ENCODE data around the gene SLC24A4.
A peak's percentile ranks its signal among the peaks of the same experiment; 100 is the strongest.
"Not testable (repeated sequence)": the region's sequence is repeated elsewhere in the genome, so short reads cannot be mapped to it uniquely, and the experiment has no call there.

The SLC24A4 gene

GRCh38 chr14:92392711-92393110 lies 69.7 kb downstream of the SLC24A4 start:
- no peak overlapping the region for H3K4me3 ChIP-seq (ENCODE audit: low read length)
- peaks cover 21% of the 10 kb centered on the region for H3K4me1 ChIP-seq (ENCODE audit: control insufficient read depth, insufficient read depth, low read length)
- no peaks in the 10 kb centered on the region for H3K27me3 ChIP-seq (replicated peaks; ENCODE audit: control insufficient read depth, insufficient read depth, low read length)
- H3K9ac ChIP-seq (ENCODE audit: low read length) = no peak overlapping the region
- H3K36me3 ChIP-seq (ENCODE audit: control insufficient read depth, insufficient read depth, low read length, severe bottlenecking) = no peaks in the 10 kb centered on the region
- no peak for DNase-seq (ENCODE audit: low read depth)
- H3K9me3 ChIP-seq (ENCODE audit: control insufficient read depth, low read length) = peaks cover 4% of the 10 kb centered on the region

DNA sequence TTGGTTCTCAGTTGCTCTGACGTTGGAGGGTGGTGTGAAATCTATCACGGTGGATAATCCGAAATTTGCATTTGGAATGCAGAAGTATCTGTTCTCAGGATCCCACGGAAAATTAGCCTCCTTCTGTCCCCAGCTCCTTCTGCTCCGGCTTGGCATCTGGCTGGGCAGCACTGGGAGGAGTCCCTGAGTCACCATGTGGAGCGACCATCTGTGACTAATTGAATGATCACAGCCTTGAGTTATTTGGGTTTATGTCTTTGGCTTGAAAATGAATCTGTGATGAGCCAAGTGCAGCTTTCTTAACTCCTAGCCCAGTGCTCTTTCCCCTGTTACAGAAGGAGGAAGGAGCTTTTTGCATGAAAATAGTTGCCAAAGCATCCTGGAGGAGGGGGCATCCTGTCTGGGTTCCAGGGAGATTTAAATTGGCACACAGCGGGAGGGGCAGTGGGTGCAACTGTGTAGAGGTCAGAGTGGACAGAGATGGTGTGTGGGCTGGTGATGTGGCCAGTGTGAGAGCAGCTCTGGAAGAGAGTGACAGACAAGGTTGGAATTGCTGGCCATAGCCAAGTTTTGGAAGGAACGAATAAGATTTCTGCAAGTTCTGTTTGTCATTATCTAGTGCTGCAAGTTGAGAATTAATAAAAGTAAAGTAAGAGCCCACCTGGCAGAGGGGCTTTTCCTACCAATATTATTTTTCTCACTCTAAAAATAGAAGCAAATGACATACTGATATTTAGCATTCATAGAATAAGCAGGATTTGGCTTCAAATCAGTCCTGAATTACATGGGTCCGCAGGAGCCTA lies 74.4 kb downstream of the SLC24A4 start:
- H3K9ac ChIP-seq (ENCODE audit: low read length) = peak overlapping the region; percentile 74
- H3K4me1 ChIP-seq (ENCODE audit: control insufficient read depth, insufficient read depth, low read length) = peaks cover 49% of the 10 kb centered on the region
- DNase-seq (ENCODE audit: low read depth) = peak; percentile 51
- H3K4me3 ChIP-seq (ENCODE audit: low read length) = peak overlapping the region; percentile 57
- no peaks in the 10 kb centered on the region for H3K36me3 ChIP-seq (ENCODE audit: control insufficient read depth, insufficient read depth, low read length, severe bottlenecking)
- H3K27me3 ChIP-seq (replicated peaks; ENCODE audit: control insufficient read depth, insufficient read depth, low read length) = no peaks in the 10 kb centered on the region
- no peaks in the 10 kb centered on the region for H3K9me3 ChIP-seq (ENCODE audit: control insufficient read depth, low read length)

DNA sequence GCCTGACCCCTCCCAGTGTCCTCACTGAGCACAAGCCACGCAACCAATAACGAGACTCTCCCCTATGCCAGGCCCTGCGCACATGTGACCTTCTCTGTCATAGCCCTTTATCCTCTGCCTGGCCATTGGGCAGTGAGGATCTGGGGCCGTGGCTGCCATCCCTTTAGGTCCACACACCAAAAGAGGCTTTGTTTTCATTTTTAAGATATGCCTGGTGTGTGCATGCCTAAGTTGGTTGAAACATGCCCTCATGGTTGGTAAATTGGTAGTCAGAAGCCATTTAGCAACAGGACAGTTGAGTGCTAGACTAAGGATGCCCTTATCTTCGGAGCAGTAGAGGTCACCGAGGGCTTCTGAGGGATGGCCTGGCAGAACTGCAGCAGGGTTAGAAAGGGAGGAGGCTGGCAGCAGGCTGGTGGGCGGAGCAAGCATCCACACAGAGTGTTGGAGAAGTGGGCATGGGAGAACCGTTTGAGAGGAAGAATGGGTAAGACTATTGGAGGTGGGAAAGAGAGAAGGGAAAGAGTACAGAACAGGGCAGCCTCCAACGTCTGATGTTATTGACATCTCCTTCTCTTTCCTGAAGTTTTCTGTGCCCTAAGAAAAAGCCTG lies 75.1 kb downstream of the SLC24A4 start:
- Histone ChIP-seq H3K9me3 (ENCODE audit: control insufficient read depth, low read length) (peaks cover 3% of the 10 kb centered on the region), H3K4me1 (ENCODE audit: control insufficient read depth, insufficient read depth, low read length) (peaks cover 49% of the 10 kb centered on the region), H3K9ac (ENCODE audit: low read length) (peak overlapping the region; percentile 74), H3K4me3 (ENCODE audit: low read length) (peak overlapping the region; percentile 41), H3K36me3 (ENCODE audit: control insufficient read depth, insufficient read depth, low read length, severe bottlenecking) (no peaks in the 10 kb centered on the region), H3K27me3 (replicated peaks; ENCODE audit: control insufficient read depth, insufficient read depth, low read length) (no peaks in the 10 kb centered on the region)
- DNase-seq (ENCODE audit: low read depth) = no peak

DNA sequence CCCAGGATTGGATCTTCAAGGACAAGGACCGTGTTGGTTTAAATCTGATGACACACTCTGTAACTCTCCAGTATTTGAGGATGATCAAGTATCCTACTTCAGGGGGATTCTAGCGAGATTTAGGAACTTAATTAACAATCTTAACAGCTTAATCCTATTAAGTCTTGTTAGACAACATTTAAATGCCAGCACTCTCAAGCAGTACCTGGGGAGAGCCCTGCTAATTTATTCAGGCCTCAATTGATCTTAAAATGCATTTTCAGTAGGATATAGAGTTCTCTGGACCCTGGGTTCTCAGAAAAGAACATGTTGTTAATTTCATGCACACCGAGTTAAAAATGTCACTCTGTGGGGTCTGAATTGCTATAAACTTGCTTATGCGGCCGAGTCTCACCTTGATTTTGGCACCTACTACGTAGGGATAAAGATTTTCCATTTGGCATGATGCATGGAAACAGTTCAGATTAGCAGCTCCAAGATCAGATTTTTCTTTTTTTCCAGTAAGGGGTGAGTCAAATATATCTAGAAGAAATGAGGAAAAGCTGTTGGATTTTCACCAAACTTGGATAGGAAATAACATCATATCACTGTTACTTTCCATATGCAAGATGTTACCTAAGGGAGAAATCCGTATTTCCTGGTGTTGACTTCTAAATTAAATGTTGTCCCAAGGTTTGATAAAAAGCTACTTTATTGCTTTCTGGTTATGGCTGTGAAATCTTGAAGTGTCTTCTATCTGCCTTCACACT lies 76.1 kb downstream of the SLC24A4 start:
- Histone ChIP-seq H3K4me1 (ENCODE audit: control insufficient read depth, insufficient read depth, low read length) (peaks cover 49% of the 10 kb centered on the region), H3K4me3 (ENCODE audit: low read length) (no peak overlapping the region), H3K27me3 (replicated peaks; ENCODE audit: control insufficient read depth, insufficient read depth, low read length) (no peaks in the 10 kb centered on the region), H3K9me3 (ENCODE audit: control insufficient read depth, low read length) (peaks cover 3% of the 10 kb centered on the region), H3K9ac (ENCODE audit: low read length) (peak overlapping the region; percentile 74), H3K36me3 (ENCODE audit: control insufficient read depth, insufficient read depth, low read length, severe bottlenecking) (no peaks in the 10 kb centered on the region)
- no peak for DNase-seq (ENCODE audit: low read depth)

DNA sequence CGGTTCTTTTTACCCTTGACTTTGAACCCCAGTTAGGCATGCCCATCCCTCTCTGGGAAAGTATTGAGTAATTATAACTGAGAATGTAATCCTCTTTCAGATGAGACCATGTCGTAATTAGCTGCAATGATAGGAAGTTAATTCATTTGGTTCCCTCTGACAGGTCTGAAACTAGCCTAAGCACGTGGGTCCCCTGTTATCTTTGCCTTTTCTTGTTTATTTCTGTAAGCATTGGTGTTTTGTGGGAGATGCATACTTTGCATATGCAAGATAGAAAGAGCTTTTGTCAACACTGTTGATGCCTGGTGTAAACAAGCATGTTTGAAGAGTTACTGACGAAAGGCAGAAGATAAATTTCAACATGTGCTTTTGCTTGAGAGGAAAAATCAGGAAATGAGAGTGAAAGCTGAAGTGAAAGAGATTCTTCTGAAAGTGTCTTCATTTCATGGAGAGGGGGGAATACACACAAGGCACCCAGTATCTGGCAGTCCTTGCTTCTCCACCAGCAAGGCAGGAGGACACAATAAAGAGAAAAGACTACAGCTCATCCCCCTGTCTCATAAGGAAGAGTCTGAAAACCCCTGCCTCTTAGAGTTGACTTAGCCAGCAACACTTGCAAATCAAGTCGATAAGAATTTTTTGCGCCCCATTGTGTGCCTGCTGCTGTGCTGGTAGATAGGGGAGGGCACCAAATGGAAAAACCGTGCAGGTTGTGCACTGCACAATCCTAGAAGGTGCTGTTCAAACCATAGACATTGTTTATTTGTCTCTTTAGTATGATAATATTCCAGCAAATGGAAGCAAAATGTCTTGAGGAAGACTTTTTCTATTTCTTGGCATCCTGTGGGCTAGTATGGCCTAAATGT lies 77.8 kb downstream of the SLC24A4 start:
- Histone ChIP-seq H3K27me3 (replicated peaks; ENCODE audit: control insufficient read depth, insufficient read depth, low read length) (no peaks in the 10 kb centered on the region), H3K9ac (ENCODE audit: low read length) (peak overlapping the region; percentile 60), H3K4me3 (ENCODE audit: low read length) (no peak overlapping the region), H3K9me3 (ENCODE audit: control insufficient read depth, low read length) (peaks cover 3% of the 10 kb centered on the region), H3K4me1 (ENCODE audit: control insufficient read depth, insufficient read depth, low read length) (peaks cover 49% of the 10 kb centered on the region), H3K36me3 (ENCODE audit: control insufficient read depth, insufficient read depth, low read length, severe bottlenecking) (no peaks in the 10 kb centered on the region)
- no peak for DNase-seq (ENCODE audit: low read depth)

GRCh38 chr14:92401561-92401960 lies 78.6 kb downstream of the SLC24A4 start:
- Histone ChIP-seq H3K36me3 (ENCODE audit: control insufficient read depth, insufficient read depth, low read length, severe bottlenecking) (no peaks in the 10 kb centered on the region), H3K9me3 (ENCODE audit: control insufficient read depth, low read length) (peaks cover 3% of the 10 kb centered on the region), H3K4me3 (ENCODE audit: low read length) (no peak overlapping the region), H3K9ac (ENCODE audit: low read length) (no peak overlapping the region), H3K27me3 (replicated peaks; ENCODE audit: control insufficient read depth, insufficient read depth, low read length) (no peaks in the 10 kb centered on the region), H3K4me1 (ENCODE audit: control insufficient read depth, insufficient read depth, low read length) (peaks cover 48% of the 10 kb centered on the region)
- no peak for DNase-seq (ENCODE audit: low read depth)

DNA sequence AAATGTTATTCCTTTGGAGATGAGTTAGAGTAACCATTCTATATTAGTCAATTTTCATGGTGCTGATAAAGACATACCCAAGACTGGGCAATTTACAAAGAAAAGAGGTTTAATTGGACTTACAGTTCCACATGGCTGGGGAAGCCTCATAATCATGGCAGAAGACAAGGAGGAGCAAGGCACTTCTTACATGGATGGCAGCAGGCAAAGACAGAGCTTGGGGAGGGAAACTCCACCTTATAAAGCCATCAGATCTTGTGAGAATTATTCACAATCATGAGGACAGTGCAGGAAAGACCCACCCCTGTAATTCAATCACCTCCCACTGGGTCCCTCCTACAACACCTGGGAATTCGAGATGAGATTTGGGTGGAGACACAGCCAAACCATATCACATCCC lies 79.5 kb downstream of the SLC24A4 start:
- H3K9ac ChIP-seq (ENCODE audit: low read length); H3K9me3 ChIP-seq (ENCODE audit: control insufficient read depth, low read length); DNase-seq (ENCODE audit: low read depth); H3K36me3 ChIP-seq (ENCODE audit: control insufficient read depth, insufficient read depth, low read length, severe bottlenecking); H3K27me3 ChIP-seq (replicated peaks; ENCODE audit: control insufficient read depth, insufficient read depth, low read length); H3K4me3 ChIP-seq (ENCODE audit: low read length): not testable (repeated sequence)
- H3K4me1 ChIP-seq (ENCODE audit: control insufficient read depth, insufficient read depth, low read length) = peaks cover 38% of the 10 kb centered on the region

DNA sequence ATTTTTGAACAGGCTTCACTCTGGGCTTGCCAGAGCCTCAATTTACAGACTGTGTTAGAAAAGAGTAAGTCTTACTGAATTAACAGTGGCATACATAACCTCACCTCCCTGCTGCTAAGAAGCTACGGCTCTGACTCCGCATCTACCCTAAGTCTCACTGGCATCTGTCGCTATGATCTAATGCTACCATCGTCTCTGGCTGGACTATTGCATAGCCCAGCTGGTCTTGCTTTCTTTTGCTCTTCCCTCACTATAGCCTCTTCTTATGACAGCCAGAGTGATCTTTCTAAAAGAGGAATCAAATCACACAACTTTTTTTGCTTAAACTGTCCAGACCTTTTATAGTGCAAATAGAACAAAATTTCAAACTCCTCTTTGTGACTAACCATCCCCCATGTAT lies 81.1 kb downstream of the SLC24A4 start:
- no peak overlapping the region for H3K9ac ChIP-seq (ENCODE audit: low read length)
- no peaks in the 10 kb centered on the region for H3K27me3 ChIP-seq (replicated peaks; ENCODE audit: control insufficient read depth, insufficient read depth, low read length)
- H3K36me3 ChIP-seq (ENCODE audit: control insufficient read depth, insufficient read depth, low read length, severe bottlenecking) = no peaks in the 10 kb centered on the region
- H3K4me3 ChIP-seq (ENCODE audit: low read length) = no peak overlapping the region
- peaks cover 3% of the 10 kb centered on the region for H3K9me3 ChIP-seq (ENCODE audit: control insufficient read depth, low read length)
- H3K4me1 ChIP-seq (ENCODE audit: control insufficient read depth, insufficient read depth, low read length) = peaks cover 31% of the 10 kb centered on the region
- DNase-seq (ENCODE audit: low read depth) = no peak

GRCh38 chr14:92404421-92404820 lies 81.5 kb downstream of the SLC24A4 start:
- Histone ChIP-seq H3K4me1 (ENCODE audit: control insufficient read depth, insufficient read depth, low read length) (peaks cover 31% of the 10 kb centered on the region), H3K9me3 (ENCODE audit: control insufficient read depth, low read length) (peaks cover 3% of the 10 kb centered on the region), H3K9ac (ENCODE audit: low read length) (no peak overlapping the region), H3K36me3 (ENCODE audit: control insufficient read depth, insufficient read depth, low read length, severe bottlenecking) (no peaks in the 10 kb centered on the region), H3K27me3 (replicated peaks; ENCODE audit: control insufficient read depth, insufficient read depth, low read length) (no peaks in the 10 kb centered on the region), H3K4me3 (ENCODE audit: low read length) (no peak overlapping the region)
- DNase-seq (ENCODE audit: low read depth) = no peak

- no peak for DNase-seq (ENCODE audit: low read depth)
- Histone ChIP-seq H3K9me3 (ENCODE audit: control insufficient read depth, low read length) (peaks cover 3% of the 10 kb centered on the region), H3K36me3 (ENCODE audit: control insufficient read depth, insufficient read depth, low read length, severe bottlenecking) (no peaks in the 10 kb centered on the region), H3K4me3 (ENCODE audit: low read length) (no peak overlapping the region), H3K27me3 (replicated peaks; ENCODE audit: control insufficient read depth, insufficient read depth, low read length) (no peaks in the 10 kb centered on the region), H3K9ac (ENCODE audit: low read length) (no peak overlapping the region), H3K4me1 (ENCODE audit: control insufficient read depth, insufficient read depth, low read length) (peaks cover 26% of the 10 kb centered on the region)
These were observed 82.0 kb downstream of the SLC24A4 start for GRCh38 chr14:92404938-92405337.

Measured in adipocyte (in vitro differentiated cells).